Activated naive CD8-positive, alpha-beta T cell treated with anti-CD3 and anti-CD28 coated beads for 36 hours (primary cell): ENCODE results near the gene TAF13. TPM values are rescaled to one million over a fixed set of nuclear protein-coding genes. Genes with fewer than 3 reads are reported as not detected.
"Not testable (repeated sequence)": the region's sequence is repeated elsewhere in the genome, so short reads cannot be mapped to it uniquely, and the experiment has no call there.

Source experiments
- DNase-seq: peaks from one replicate; pipeline ENCODE4 v3.0.0; 2021
- H3K27ac Mint-ChIP-seq: one replicate; pipeline ENCODE4 v1.8.0; 2022; ENCODE audit warnings: mild to moderate bottlenecking, moderate library complexity, mixed read lengths
- H3K27me3 Mint-ChIP-seq: one replicate; pipeline ENCODE4 v1.8.0; 2022; ENCODE audit warnings: mild to moderate bottlenecking, mixed read lengths
- H3K36me3 Mint-ChIP-seq: one replicate; pipeline ENCODE4 v1.8.0; 2021; ENCODE audit warnings: mild to moderate bottlenecking, mixed read lengths
- H3K4me1 Mint-ChIP-seq: one replicate; pipeline ENCODE4 v1.8.0; 2021; ENCODE audit warnings: mixed read lengths
- H3K4me3 Mint-ChIP-seq: one replicate; pipeline ENCODE4 v1.8.0; 2022; ENCODE audit warnings: mild to moderate bottlenecking, moderate library complexity, mixed read lengths
- H3K9me3 Mint-ChIP-seq: one replicate; pipeline ENCODE4 v1.8.0; 2022; ENCODE audit warnings: mixed read lengths
- total RNA-seq, 2 experiments: library from RNA; stranded (reverse); gene quantifications; one replicate each; pipeline ENCODE4 v1.2.3, GENCODE V29; 2021

Gene TAF13
- total RNA-seq, 2 experiments from 2014 or later = 32.3 to 34.2 TPM

- DNase-seq = no peak
- Mint-ChIP-seq H3K9me3 (no peaks in the 10 kb centered on the region), H3K4me3 (no peak overlapping the region), H3K27me3 (no peaks in the 10 kb centered on the region), H3K4me1 (peaks cover 5% of the 10 kb centered on the region), H3K27ac (no peak overlapping the region), H3K36me3 (no peaks in the 10 kb centered on the region)
Observed at GRCh38 chr1:109045595-109045994, 30.2 kb downstream of the TAF13 start.

DNA sequence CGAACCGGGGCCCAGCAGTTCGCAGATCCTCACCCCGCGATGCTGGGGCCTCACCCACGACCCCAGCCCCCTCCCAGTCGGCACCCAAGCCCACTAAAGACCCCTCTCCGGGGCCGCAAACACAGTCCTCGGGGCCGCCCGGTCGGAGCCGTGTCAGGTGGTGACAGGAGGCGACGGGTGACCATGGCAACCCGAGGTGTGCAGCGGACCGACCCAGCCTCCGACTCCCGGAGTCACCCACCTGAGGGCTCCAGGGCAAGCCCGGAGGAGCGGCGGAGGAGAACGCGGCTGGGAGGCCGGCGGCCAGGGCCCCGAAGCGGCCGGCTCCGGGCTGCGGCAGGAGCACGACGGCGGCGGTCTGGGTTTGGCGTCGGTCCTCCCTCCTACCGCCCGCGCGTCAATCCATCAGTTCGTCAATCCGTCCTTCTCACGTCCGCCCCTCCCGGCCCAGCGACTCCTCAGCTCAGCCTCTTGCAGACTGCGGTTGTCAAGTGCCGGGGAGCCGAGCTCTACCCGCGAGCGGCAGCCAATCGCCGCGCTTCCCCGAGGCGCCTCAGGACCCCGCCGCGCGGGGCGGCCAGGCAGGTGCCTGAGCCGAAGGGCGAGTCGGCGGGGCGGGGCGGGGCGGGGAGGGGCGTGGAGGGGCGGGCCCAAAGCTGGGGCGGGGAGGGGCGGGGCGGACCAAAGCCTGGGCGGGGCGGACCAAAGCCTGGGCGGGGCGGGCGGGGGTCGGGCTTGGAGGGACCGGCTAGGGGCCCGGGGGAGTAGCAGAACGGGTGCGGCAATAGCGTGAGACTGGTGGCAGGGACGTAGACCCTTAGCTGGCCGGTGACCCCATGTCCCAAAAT lies 34.0 kb downstream of the TAF13 start, which contains the start of gene WDR47:
TSS of gene WDR47 (minus strand) at position 482 of the 848 bp plus-strand sequence. CDS start 18,590 bp downstream, outside the sequence.
- peak; percentile 98 for DNase-seq
- H3K27ac Mint-ChIP-seq = peak within 1 kb of the TSS; percentile 65
- H3K27me3 Mint-ChIP-seq = no peaks in the 10 kb centered on the region
- no peaks in the 10 kb centered on the region for H3K9me3 Mint-ChIP-seq
- peak within 1 kb of the TSS; percentile 87 for H3K4me3 Mint-ChIP-seq
- H3K4me1 Mint-ChIP-seq = peaks cover 13% of the 10 kb centered on the region
- H3K36me3 Mint-ChIP-seq = no peaks in the 10 kb centered on the region

DNA sequence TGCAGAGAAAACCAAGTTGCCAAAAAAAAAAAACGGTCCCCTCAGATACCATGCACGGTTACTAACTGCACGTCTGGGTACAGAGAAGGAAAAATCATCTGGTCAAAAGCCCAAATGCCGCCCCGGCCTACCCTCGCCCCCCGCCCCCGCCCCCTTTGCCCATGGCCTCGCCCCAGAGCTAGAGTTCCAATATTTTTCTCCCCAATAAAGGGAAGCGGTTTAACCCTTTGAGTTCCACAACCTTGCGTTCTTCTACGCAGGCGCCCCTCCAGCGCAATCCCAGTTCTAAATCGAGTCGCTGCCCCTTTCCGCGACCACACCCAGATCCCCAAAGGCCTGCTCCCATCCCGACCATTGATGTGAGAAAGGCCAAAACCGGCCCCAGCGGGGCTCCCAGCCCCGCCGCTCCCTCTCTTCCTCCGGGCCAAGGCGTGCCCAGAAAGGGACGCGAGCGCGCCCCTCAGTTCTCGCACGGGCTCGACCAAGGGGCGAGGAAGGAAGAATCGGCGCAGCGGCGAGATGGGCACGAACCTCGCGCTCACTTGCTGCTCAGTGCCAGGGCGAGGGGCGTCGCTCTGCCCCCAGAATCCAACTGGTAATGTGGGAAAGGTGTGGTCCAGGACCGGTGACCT lies 34.7 kb downstream of the TAF13 start:
- H3K27ac Mint-ChIP-seq = peak overlapping the region; percentile 65

GRCh38 chr1:109040627-109040988 lies 35.2 kb downstream of the TAF13 start:
- no peaks in the 10 kb centered on the region for H3K9me3 Mint-ChIP-seq
- peak overlapping the region; percentile 87 for H3K4me3 Mint-ChIP-seq
- H3K27ac Mint-ChIP-seq = no peak overlapping the region
- no peaks in the 10 kb centered on the region for H3K36me3 Mint-ChIP-seq
- H3K4me1 Mint-ChIP-seq = peaks cover 13% of the 10 kb centered on the region
- H3K27me3 Mint-ChIP-seq = no peaks in the 10 kb centered on the region
- DNase-seq = no peak

More for the DNA sequence above, 34.7 kb downstream of the TAF13 start:
- H3K4me1 Mint-ChIP-seq = peaks cover 13% of the 10 kb centered on the region
- no peaks in the 10 kb centered on the region for H3K27me3 Mint-ChIP-seq
- no peaks in the 10 kb centered on the region for H3K36me3 Mint-ChIP-seq
- peak; percentile 50 for DNase-seq
- peak overlapping the region; percentile 87 for H3K4me3 Mint-ChIP-seq
- no peaks in the 10 kb centered on the region for H3K9me3 Mint-ChIP-seq

DNA sequence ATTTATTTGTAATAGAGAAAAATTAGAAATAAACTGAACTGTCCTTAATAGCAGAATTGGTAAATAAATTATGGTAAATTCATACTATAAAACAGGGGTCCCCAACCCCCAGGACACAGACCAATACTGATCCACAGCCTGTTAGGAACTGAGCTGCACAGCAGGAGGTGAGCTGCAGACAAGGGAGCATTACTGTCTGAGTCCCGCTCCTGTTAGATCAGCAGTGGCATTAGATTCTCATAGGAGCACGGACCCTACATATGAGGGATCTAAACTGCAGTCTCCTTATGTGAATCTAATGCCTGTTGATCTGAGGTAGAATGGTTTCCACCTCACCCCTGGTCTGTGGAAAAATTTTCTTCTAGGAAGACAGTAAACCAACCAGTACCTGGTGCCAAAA lies 41.4 kb downstream of the TAF13 start:
- Mint-ChIP-seq H3K4me3 (no peak overlapping the region), H3K36me3 (no peaks in the 10 kb centered on the region), H3K9me3 (no peaks in the 10 kb centered on the region), H3K27me3 (no peaks in the 10 kb centered on the region), H3K4me1 (no peaks in the 10 kb centered on the region), H3K27ac (no peak overlapping the region)
- DNase-seq = no peak

DNA sequence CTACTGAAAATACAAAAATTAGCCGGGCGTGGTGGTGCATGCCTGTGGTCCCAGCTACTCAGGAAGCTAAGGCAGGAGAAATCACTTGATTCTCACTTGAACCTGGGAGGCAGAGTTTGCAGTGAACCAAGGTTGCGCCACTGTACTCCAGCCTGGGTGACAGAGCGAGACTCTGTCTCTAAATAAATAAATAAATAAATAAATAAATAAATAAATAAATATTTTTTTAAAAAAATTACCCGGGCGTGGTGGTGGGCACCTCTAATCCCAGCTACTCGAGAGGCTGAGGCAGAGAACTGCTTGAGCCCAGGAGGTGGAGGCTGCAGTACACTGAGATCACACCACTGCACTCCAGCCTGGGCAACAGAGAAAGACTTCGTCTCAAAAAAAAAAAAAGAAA lies 46.3 kb downstream of the TAF13 start:
- H3K4me3 Mint-ChIP-seq, H3K4me1 Mint-ChIP-seq, H3K9me3 Mint-ChIP-seq, H3K36me3 Mint-ChIP-seq, DNase-seq, H3K27ac Mint-ChIP-seq, H3K27me3 Mint-ChIP-seq: not testable (repeated sequence)

DNA sequence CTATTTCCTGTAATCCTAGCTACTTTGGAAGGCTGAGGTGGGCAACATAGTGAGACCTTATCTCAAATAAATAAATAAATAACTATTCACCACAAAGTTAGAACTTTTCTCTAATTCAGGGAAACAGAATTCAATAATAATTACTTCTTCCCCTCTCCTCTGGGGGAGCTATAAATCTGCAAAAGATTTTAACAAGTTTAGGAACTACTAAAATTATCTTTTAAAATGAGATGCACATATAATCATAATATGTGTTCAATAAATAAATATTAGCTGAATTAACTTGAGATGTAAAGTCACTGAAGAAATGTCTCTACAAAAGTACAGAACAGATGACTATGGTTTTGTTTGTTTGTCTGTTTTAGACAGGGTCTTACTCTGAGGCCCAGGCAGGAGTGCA lies 48.0 kb downstream of the TAF13 start:
- no peaks in the 10 kb centered on the region for H3K4me1 Mint-ChIP-seq

GRCh38 chr1:109025694-109026093 lies 50.1 kb downstream of the TAF13 start:
- no peak for DNase-seq
- no peak overlapping the region for H3K4me3 Mint-ChIP-seq
- no peaks in the 10 kb centered on the region for H3K9me3 Mint-ChIP-seq
- H3K4me1 Mint-ChIP-seq = no peaks in the 10 kb centered on the region
- no peak overlapping the region for H3K27ac Mint-ChIP-seq
- no peaks in the 10 kb centered on the region for H3K36me3 Mint-ChIP-seq
- H3K27me3 Mint-ChIP-seq = no peaks in the 10 kb centered on the region

More for the DNA sequence above, 48.0 kb downstream of the TAF13 start:
- H3K4me3 Mint-ChIP-seq = no peak overlapping the region
- DNase-seq = no peak
- H3K27ac Mint-ChIP-seq = no peak overlapping the region
- H3K9me3 Mint-ChIP-seq = no peaks in the 10 kb centered on the region
- H3K36me3 Mint-ChIP-seq = no peaks in the 10 kb centered on the region
- no peaks in the 10 kb centered on the region for H3K27me3 Mint-ChIP-seq

DNA sequence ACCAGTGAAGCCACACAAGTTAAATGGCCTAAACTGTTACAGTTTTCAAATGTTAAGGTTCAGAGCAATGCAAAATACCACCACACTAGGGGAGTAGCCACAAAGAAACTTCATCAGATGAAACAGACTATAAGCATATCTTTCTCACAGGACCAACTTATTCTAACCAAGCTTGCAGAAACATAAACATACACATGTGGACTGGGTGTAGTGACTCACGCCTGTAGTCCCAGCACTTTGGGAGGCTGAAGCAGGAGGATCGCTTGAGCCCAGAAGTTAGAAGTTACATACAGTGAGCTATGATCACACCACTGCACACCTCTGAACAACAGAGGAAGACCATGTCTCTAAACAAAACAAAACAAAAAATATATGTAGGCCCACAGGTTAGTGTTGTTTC lies 51.2 kb downstream of the TAF13 start:
- Mint-ChIP-seq H3K4me1 (no peaks in the 10 kb centered on the region), H3K9me3 (no peaks in the 10 kb centered on the region), H3K36me3 (peaks cover under 1% of the 10 kb centered on the region), H3K27me3 (no peaks in the 10 kb centered on the region), H3K27ac (no peak overlapping the region), H3K4me3 (no peak overlapping the region)
- DNase-seq = no peak

DNA sequence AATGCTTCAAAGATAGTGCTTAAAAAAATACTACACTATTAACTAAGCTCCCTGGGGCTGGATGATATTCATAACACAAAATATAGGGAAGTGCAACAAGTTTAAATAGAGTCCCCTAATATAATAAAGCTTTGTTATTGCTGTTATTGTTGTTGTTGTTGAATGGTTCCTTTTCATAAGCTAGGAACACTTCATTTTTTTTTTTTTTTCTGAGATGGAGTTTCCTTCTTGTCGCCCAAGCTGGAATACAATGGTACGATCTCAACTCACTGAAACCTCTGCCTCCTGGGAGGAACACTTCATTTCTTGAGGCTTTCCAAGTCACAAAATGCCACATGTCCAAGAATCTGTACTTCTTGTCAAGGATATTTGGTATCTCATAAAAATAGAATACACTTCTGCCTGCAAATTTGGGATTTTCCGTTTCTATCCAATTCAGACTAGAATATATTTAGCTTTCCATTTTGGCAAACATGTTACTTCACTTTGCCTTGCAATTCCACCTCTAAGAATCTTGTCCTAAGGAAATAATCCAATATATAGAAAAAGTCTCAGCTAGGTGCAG lies 55.0 kb downstream of the TAF13 start:
- Mint-ChIP-seq H3K4me3 (no peak overlapping the region), H3K4me1 (no peaks in the 10 kb centered on the region), H3K36me3 (peaks cover 19% of the 10 kb centered on the region), H3K9me3 (peaks cover 1% of the 10 kb centered on the region), H3K27me3 (no peaks in the 10 kb centered on the region), H3K27ac (no peak overlapping the region)
- DNase-seq = no peak

- not testable (repeated sequence) for H3K27me3 Mint-ChIP-seq, DNase-seq, H3K9me3 Mint-ChIP-seq, H3K4me3 Mint-ChIP-seq, H3K4me1 Mint-ChIP-seq, H3K27ac Mint-ChIP-seq
- peaks cover 19% of the 10 kb centered on the region for H3K36me3 Mint-ChIP-seq
Observed at GRCh38 chr1:109017719-109018118, 58.1 kb downstream of the TAF13 start.

DNA sequence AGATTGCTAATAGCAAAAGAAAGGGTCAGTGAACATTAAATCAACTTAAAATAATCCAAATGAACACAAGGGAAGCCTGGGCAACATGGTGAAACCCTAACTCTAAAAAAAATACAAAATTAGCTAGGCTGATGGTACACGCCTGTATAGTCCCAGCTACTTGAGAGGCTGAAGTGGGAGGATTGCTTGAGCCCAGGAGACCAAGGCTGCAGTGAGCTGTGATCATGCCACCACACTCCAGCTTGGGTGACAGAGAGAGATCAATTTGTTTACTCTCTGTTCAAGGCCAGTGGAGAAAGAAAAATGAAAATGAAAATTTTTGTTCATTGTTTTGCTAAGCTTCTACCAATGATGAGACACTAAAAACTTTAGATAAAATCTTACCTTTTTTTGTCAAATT lies 58.7 kb downstream of the TAF13 start:
- H3K4me3 Mint-ChIP-seq = no peak overlapping the region

More for the DNA sequence above, 58.7 kb downstream of the TAF13 start:
- peaks cover 1% of the 10 kb centered on the region for H3K9me3 Mint-ChIP-seq
- H3K4me1 Mint-ChIP-seq = no peaks in the 10 kb centered on the region
- H3K27ac Mint-ChIP-seq = no peak overlapping the region
- no peaks in the 10 kb centered on the region for H3K27me3 Mint-ChIP-seq
- peaks cover 19% of the 10 kb centered on the region for H3K36me3 Mint-ChIP-seq
- no peak for DNase-seq

Other genes with a start within 250 kb of the TAF13 start
- not detected for gene AKNAD1, start 218.9 kb downstream of the TAF13 start, total RNA-seq
- 1 to 10 TPM; 4.8 to 6.3 TPM for gene GPSM2, start 199.0 kb downstream of the TAF13 start, total RNA-seq
- gene CLCC1, start 112.5 kb downstream of the TAF13 start, total RNA-seq = 10 to 100 TPM; 15.8 to 17.5 TPM
- gene WDR47, start 33.9 kb downstream of the TAF13 start, total RNA-seq = 1 to 10 TPM; 6.1 to 7.3 TPM
- 10 to 100 TPM; 26.2 to 26.5 TPM for gene TMEM167B, start 14.8 kb upstream of the TAF13 start, total RNA-seq
- 1 to 10 TPM; 6.8 to 7.7 TPM for gene ELAPOR1, start 38.1 kb upstream of the TAF13 start, total RNA-seq
- 100 to 1,000 TPM; 217 to 226 TPM for gene SARS1, start 137.9 kb upstream of the TAF13 start, total RNA-seq
- gene CELSR2, start 173.5 kb upstream of the TAF13 start, total RNA-seq = 1 to 10 TPM; 2.6 TPM
- gene PSRC1, start 207.1 kb upstream of the TAF13 start, total RNA-seq = 10 to 100 TPM; 10.7 to 12.2 TPM
- not detected for gene MYBPHL, start 231.0 kb upstream of the TAF13 start, total RNA-seq